ENCODE data around the gene RAPGEF2. TPM values are rescaled to one million over a fixed set of nuclear protein-coding genes. Genes with fewer than 3 reads are reported as not detected.
A peak's percentile ranks its signal among the peaks of the same experiment; 100 is the strongest.

The RAPGEF2 gene
- total and polyA plus RNA-seq, 2 donors (not counting 3 experiments of a cell fraction or from before 2014, with no cell fraction given): 28.7 to 55.2 TPM

DNA sequence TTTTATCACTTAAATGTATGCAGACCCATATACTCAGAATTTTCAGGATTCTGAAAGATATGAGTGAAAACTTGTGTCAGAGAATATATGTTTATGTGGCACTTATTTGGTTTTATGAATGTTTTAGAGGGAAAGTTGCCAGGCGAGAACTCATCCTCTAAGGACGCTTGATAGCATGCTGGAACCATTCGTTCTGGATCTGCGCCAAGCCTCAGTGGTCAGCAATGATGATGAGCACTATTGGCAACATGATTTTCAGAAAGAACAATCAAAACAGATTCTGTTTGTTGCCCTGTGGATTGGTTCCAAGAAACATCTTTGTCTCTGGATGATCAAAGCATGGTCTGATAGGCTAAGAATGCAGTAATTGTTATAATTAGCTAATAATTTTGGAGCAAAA, 32.1 kb upstream of the RAPGEF2 start:
- Histone ChIP-seq H3K9me1 (replicated peaks; ENCODE audit: control insufficient read depth, extremely low read depth, insufficient read depth, low read length) (no peaks in the 10 kb centered on the region), H3K4me2 (ENCODE audit: insufficient read depth, low read length) (no peak overlapping the region), H3K4me1 (ENCODE audit: control insufficient read depth, extremely low read depth, insufficient read depth, low read length) (peaks cover 18% of the 10 kb centered on the region), H3K27me3 (ENCODE audit: control insufficient read depth in 2 of 2, insufficient read depth in 2 of 2, low read length in 2 of 2) (no peaks in the 10 kb centered on the region), H3K79me2 (ENCODE audit: control insufficient read depth, insufficient read depth, low read length) (no peaks in the 10 kb centered on the region), H3K9me3 (replicated peaks; ENCODE audit: control insufficient read depth, insufficient read depth, low read length) (no peaks in the 10 kb centered on the region), H2AFZ (ENCODE audit: low read depth, low read length) (peak overlapping the region; percentile 54), H4K20me1 (replicated peaks; ENCODE audit: control insufficient read depth, extremely low read depth, insufficient read depth, low read length) (no peaks in the 10 kb centered on the region), H3K9ac (replicated peaks; ENCODE audit: extremely low read depth, insufficient read depth, low read length) (no peak overlapping the region), H3K36me3 (ENCODE audit: control insufficient read depth in 2 of 2, extremely low read depth in 1 of 2, insufficient read depth in 2 of 2, low read length in 2 of 2) (no peaks in the 10 kb centered on the region), H3K27ac (ENCODE audit: insufficient read depth, low read depth, low read length) (no peak overlapping the region), H3K4me3 (replicated peaks in 1 of 3; ENCODE audit: insufficient read depth in 1 of 3, low read depth in 1 of 3, low read length in 3 of 3) (no peak overlapping the region)
- intact Hi-C loops (cut with micrococcal nuclease): no loop called here
- BruUV-seq (replicated peaks): no TSS peak
- peak; percentile 40 for FAIRE-seq
- ChIA-PET POLR2A (no interaction called here), CTCF (interaction anchor here (0.7 kb wide), 1 partner anchor 26 kb away, joined by 3 read pairs; no protein-coding TSS in a partner anchor)
- no peak for DNase-seq (ENCODE audit: low read depth, low spot score)
- TF ChIP-seq MYC (IDR thresholded peaks at IDR 0.05; ENCODE audit: low read depth, low read length): no peak
- TF ChIP-seq, protein P1, sequence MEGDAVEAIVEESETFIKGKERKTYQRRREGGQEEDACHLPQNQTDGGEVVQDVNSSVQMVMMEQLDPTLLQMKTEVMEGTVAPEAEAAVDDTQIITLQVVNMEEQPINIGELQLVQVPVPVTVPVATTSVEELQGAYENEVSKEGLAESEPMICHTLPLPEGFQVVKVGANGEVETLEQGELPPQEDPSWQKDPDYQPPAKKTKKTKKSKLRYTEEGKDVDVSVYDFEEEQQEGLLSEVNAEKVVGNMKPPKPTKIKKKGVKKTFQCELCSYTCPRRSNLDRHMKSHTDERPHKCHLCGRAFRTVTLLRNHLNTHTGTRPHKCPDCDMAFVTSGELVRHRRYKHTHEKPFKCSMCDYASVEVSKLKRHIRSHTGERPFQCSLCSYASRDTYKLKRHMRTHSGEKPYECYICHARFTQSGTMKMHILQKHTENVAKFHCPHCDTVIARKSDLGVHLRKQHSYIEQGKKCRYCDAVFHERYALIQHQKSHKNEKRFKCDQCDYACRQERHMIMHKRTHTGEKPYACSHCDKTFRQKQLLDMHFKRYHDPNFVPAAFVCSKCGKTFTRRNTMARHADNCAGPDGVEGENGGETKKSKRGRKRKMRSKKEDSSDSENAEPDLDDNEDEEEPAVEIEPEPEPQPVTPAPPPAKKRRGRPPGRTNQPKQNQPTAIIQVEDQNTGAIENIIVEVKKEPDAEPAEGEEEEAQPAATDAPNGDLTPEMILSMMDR (IDR thresholded peaks at IDR 0.05; ENCODE audit: extremely low read depth in 1 of 2, insufficient read depth in 1 of 2, low read depth in 1 of 2, low read length in 2 of 2): no peak
- dilution Hi-C loops (cut with MboI; ENCODE audit: extremely low pct_ligation_motif_present, low sequenced_read_pairs): no loop called here

DNA sequence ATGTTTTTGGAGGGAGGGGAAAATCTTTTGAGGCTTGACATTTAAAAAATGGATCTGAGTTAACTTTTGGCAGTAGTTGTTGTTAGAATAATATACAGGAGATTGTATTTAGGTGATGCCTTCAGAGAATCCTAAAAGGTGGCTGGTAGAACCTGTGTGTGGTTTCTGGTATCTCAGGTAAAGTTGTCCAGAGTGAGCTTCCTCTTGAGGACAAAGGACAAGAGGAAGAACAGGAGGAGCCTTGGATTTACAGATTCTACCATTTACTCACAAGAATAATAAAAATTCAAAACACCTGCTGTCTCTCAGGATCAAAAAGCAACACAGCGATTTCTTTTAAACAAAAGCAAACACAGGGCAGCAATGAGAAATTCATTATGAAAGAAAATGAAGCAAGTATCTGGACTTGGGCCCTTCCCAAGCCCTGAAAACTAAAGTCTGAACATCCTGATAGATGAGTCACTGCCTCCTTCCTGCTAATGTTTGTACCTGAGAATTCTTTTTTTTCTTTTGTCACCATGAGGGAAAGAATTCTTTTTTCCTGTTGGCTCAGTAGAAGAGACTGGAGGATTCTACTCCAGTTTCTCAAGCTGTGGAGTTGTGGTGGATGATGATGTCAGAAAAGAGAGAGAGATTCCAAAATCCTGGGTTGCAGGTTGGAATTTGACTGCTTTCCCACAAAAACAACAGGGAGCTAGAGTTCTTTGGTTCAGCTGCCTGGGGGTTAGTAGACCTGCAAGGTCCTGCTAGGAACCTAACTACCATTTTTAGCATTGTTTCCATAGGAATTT, 31.5 kb upstream of the RAPGEF2 start:
- Histone ChIP-seq H3K4me1 (ENCODE audit: control insufficient read depth, extremely low read depth, insufficient read depth, low read length) (peaks cover 18% of the 10 kb centered on the region), H3K36me3 (ENCODE audit: control insufficient read depth in 2 of 2, extremely low read depth in 1 of 2, insufficient read depth in 2 of 2, low read length in 2 of 2) (no peaks in the 10 kb centered on the region), H3K4me2 (ENCODE audit: insufficient read depth, low read length) (peak overlapping the region; percentile 53), H3K4me3 (replicated peaks in 1 of 3; ENCODE audit: insufficient read depth in 1 of 3, low read depth in 1 of 3, low read length in 3 of 3) (no peak overlapping the region), H3K9ac (replicated peaks; ENCODE audit: extremely low read depth, insufficient read depth, low read length) (no peak overlapping the region), H3K9me3 (replicated peaks; ENCODE audit: control insufficient read depth, insufficient read depth, low read length) (no peaks in the 10 kb centered on the region), H3K27me3 (ENCODE audit: control insufficient read depth in 2 of 2, insufficient read depth in 2 of 2, low read length in 2 of 2) (no peaks in the 10 kb centered on the region), H2AFZ (ENCODE audit: low read depth, low read length) (peak overlapping the region; percentile 52), H3K9me1 (replicated peaks; ENCODE audit: control insufficient read depth, extremely low read depth, insufficient read depth, low read length) (no peaks in the 10 kb centered on the region), H3K79me2 (ENCODE audit: control insufficient read depth, insufficient read depth, low read length) (no peaks in the 10 kb centered on the region), H4K20me1 (replicated peaks; ENCODE audit: control insufficient read depth, extremely low read depth, insufficient read depth, low read length) (no peaks in the 10 kb centered on the region), H3K27ac (ENCODE audit: insufficient read depth, low read depth, low read length) (peak overlapping the region; percentile 66)
- FAIRE-seq (peak; percentile 95), DNase-seq (ENCODE audit: low read depth, low spot score) (peak; percentile 78)
- dilution Hi-C loops (cut with MboI; ENCODE audit: extremely low pct_ligation_motif_present, low sequenced_read_pairs): no loop called here
- ChIA-PET CTCF (interaction anchor here (0.7 to 1.0 kb wide), 4 partner anchors 11 to 186 kb away, joined by 3 read pairs; no protein-coding TSS in a partner anchor), POLR2A (no interaction called here)
- intact Hi-C loops (cut with micrococcal nuclease): no loop called here
- no TSS peak for BruUV-seq (replicated peaks)
- TF ChIP-seq, protein P2, sequence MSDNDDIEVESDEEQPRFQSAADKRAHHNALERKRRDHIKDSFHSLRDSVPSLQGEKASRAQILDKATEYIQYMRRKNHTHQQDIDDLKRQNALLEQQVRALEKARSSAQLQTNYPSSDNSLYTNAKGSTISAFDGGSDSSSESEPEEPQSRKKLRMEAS (IDR thresholded peaks at IDR 0.05; ENCODE audit: insufficient read depth, insufficient read length): no peak
- TF ChIP-seq FOS (IDR thresholded peaks at IDR 0.05; ENCODE audit: borderline replicate concordance, insufficient read depth, low read length) (peak; percentile 81), JUN (IDR thresholded peaks at IDR 0.05; ENCODE audit: borderline replicate concordance, insufficient read depth, insufficient read length, low read depth) (peak; percentile 70), POLR2A (IDR thresholded peaks at IDR 0.05; ENCODE audit: low read depth, low read length) (no peak), EZH2 (IDR thresholded peaks at IDR 0.05; ENCODE audit: borderline replicate concordance, low read depth, low read length, severe bottlenecking) (no peak), MYC (IDR thresholded peaks at IDR 0.05; ENCODE audit: low read depth, low read length) (no peak)
- TF ChIP-seq, protein P1 (IDR thresholded peaks at IDR 0.05; ENCODE audit: extremely low read depth in 1 of 2, insufficient read depth in 1 of 2, low read depth in 1 of 2, low read length in 2 of 2): no peak
